ENCODE data around the gene DOCK8.

The DOCK8 gene

GRCh38 chr9:318646-319045 is 104.0 kb downstream of the DOCK8 start:
- no peak for TF ChIP-seq CTCF (IDR thresholded peaks at IDR 0.05; ENCODE audit: unreplicated experiment in 3 of 3)
- Mint-ChIP-seq H3K36me3 (ENCODE audit: low read depth) (no peaks in the 10 kb centered on the region), H3K9me3 (no peaks in the 10 kb centered on the region), H3K4me3 (no peak overlapping the region), H3K4me1 (no peaks in the 10 kb centered on the region), H3K27ac (no peak overlapping the region), H3K27me3 (ENCODE audit: low read depth) (no peaks in the 10 kb centered on the region)

- no peaks in the 10 kb centered on the region for H3K4me1 Mint-ChIP-seq
- H3K4me3 Mint-ChIP-seq = no peak overlapping the region
- no peaks in the 10 kb centered on the region for H3K27me3 Mint-ChIP-seq (ENCODE audit: low read depth)
- no peaks in the 10 kb centered on the region for H3K9me3 Mint-ChIP-seq
- no peaks in the 10 kb centered on the region for H3K36me3 Mint-ChIP-seq (ENCODE audit: low read depth)
- no peak overlapping the region for H3K27ac Mint-ChIP-seq
- TF ChIP-seq CTCF (IDR thresholded peaks at IDR 0.05; ENCODE audit: unreplicated experiment in 3 of 3) = no peak
Observed at GRCh38 chr9:324971-325370, 110.3 kb downstream of the DOCK8 start.

- no peak for TF ChIP-seq CTCF (IDR thresholded peaks at IDR 0.05; ENCODE audit: unreplicated experiment in 3 of 3)
- Mint-ChIP-seq H3K36me3 (ENCODE audit: low read depth) (no peaks in the 10 kb centered on the region), H3K27ac (no peak overlapping the region), H3K4me1 (no peaks in the 10 kb centered on the region), H3K4me3 (no peak overlapping the region), H3K27me3 (ENCODE audit: low read depth) (peaks cover 3% of the 10 kb centered on the region), H3K9me3 (no peaks in the 10 kb centered on the region)
Observed at GRCh38 chr9:326667-327066, 112.0 kb downstream of the DOCK8 start.

- TF ChIP-seq CTCF (IDR thresholded peaks at IDR 0.05; ENCODE audit: unreplicated experiment in 3 of 3) = no peak
- Mint-ChIP-seq H3K27me3 (ENCODE audit: low read depth) (peaks cover 3% of the 10 kb centered on the region), H3K27ac (no peak overlapping the region), H3K9me3 (no peaks in the 10 kb centered on the region), H3K4me3 (no peak overlapping the region), H3K4me1 (no peaks in the 10 kb centered on the region), H3K36me3 (ENCODE audit: low read depth) (no peaks in the 10 kb centered on the region)
Observed at GRCh38 chr9:328453-328852, 113.8 kb downstream of the DOCK8 start.

GRCh38 chr9:331197-331596 is 116.5 kb downstream of the DOCK8 start:
- no peak overlapping the region for H3K4me3 Mint-ChIP-seq
- no peak for TF ChIP-seq CTCF (IDR thresholded peaks at IDR 0.05; ENCODE audit: unreplicated experiment in 3 of 3)
- H3K27ac Mint-ChIP-seq = no peak overlapping the region
- peaks cover 12% of the 10 kb centered on the region for H3K27me3 Mint-ChIP-seq (ENCODE audit: low read depth)
- H3K4me1 Mint-ChIP-seq = no peaks in the 10 kb centered on the region
- no peaks in the 10 kb centered on the region for H3K36me3 Mint-ChIP-seq (ENCODE audit: low read depth)
- no peaks in the 10 kb centered on the region for H3K9me3 Mint-ChIP-seq

GRCh38 chr9:335373-335772 is 120.7 kb downstream of the DOCK8 start:
- no peaks in the 10 kb centered on the region for H3K9me3 Mint-ChIP-seq
- H3K27ac Mint-ChIP-seq = no peak overlapping the region
- no peaks in the 10 kb centered on the region for H3K4me1 Mint-ChIP-seq
- H3K36me3 Mint-ChIP-seq (ENCODE audit: low read depth) = no peaks in the 10 kb centered on the region
- peaks cover 17% of the 10 kb centered on the region for H3K27me3 Mint-ChIP-seq (ENCODE audit: low read depth)
- no peak for TF ChIP-seq CTCF (IDR thresholded peaks at IDR 0.05; ENCODE audit: unreplicated experiment in 3 of 3)
- no peak overlapping the region for H3K4me3 Mint-ChIP-seq
